GM18861 (cell line): ENCODE measurements around the gene CDC42EP1.
"Not testable (repeated sequence)": the region's sequence is repeated elsewhere in the genome, so short reads cannot be mapped to it uniquely, and the experiment has no call there.

ENCODE experiments used
- ATAC-seq: cut with Tn5 transposase; IDR thresholded peaks from one replicate; pipeline ENCODE4 v1.9.1; 2021; ENCODE audit not compliant: unreplicated experiment

The CDC42EP1 gene, protein sequence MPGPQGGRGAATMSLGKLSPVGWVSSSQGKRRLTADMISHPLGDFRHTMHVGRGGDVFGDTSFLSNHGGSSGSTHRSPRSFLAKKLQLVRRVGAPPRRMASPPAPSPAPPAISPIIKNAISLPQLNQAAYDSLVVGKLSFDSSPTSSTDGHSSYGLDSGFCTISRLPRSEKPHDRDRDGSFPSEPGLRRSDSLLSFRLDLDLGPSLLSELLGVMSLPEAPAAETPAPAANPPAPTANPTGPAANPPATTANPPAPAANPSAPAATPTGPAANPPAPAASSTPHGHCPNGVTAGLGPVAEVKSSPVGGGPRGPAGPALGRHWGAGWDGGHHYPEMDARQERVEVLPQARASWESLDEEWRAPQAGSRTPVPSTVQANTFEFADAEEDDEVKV

DNA sequence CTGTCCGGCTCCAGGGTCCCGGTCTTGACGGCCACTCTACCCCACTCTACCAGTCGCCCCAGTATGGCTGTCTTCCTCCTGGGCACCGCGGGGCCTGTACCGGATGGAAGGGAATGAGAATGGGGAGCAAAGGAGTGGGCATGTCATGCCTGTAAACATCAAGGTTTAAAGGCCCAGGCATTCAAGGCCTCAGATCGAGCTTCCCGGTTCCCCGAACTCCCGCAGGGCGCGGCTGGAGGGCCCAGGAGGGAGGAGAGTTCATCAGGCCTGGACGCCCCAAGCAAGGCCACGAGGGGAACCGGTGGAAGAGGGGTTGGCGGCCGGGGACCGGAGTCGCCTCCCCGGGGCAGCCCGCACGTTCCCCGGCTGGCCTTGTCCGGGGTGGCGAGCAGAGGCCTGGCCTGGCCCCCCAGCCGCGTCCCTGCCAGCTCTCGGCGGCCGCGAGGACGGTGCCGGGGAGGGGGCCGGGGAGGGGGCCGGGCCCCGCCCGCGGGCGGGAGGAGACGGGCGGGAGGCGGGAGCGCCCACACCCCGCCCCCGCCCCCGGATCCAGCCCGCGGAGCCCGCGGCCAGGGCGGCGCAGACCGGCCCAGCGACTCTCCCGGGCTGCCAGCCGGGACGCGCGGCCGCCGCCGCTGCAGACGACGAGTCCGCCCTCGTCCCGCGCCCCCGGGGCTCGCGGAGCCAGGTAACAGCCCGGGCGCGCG, at the start of gene CDC42EP1:
TSS of gene CDC42EP1 (plus strand) at position 580 of the 707 bp plus-strand sequence. CDS start 5,870 bp downstream, outside the sequence.
- ATAC-seq: no peak

DNA sequence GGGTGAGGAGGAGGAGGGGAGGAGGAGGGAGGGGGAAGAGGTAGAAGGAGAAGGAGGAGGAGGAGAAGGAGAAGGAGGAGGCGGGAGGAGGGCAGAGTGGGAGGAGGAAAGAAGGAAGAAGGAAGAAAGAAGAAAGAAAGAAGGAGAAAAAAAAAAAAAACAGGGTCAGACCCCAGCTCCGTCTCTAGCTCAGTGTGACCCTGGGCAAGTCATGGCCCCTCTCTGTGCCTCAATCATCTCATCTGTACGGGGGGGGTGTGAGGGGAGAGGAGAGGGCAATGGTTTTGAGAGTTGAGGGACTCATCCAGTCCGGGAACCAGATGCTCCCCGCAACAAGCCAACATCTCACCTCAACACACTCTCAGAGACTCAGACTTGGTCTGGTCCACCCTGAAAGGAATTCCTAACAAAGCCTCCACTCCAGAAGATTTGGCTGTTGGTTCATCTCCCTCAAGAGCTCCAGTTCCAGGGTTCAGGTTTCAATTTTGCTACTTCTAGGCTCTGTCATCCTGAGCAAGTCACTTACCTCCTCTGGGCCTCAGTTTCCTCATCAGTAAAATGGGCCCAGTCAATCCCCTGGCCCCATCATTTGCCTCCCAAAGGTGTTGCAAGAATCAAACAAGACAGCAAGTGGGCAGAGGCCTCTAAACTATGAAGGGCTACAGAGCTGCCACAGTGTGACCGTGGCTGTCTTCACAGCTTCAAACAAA, 48.7 kb upstream of the CDC42EP1 start:
- no peak for ATAC-seq

DNA sequence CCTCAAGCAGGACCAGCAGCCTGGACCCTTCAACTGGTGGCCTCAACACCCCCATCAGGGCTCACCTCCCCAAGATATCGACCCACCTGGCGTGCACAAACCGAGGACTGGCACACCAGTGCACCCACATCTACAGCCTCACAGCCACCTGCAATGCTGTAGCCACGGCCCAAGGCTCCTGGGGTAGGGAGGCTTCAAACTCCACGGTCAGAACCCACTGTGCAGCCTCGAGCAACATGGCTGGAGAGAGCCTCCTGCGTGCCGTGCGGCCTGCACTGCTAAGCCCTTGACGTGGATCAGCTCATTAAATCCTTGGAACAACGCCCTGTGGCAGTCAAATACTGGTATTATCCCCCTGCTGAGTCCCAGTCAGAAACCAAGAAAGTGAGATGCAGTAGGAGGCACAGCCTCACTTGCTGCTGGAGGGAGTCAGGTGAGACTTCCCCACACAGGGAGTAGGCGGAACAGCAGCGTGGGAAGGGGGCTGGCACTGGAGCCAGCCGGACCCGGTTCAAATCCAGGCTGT, 45.7 kb upstream of the CDC42EP1 start:
- no peak for ATAC-seq

DNA sequence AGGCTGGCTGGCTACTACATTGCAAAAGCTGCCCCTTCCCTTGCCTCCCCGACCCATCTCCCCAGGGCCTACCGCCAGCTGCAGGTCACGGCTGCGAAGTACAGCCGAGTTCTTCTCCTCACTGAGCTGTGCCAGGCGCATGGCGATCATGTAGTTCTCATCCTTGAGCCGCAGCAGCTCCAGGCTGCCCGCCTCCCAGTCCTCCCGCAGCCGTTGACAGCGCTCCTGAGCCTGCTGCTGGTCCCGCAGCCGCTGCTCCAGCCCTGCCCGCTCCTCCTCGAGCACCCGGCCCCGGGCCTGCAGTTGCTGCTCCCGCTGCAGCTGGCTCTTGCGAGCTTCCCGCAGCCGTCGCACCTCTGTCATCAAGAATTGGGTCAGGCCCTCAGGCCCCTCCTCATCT, 44.4 kb upstream of the CDC42EP1 start:
- ATAC-seq: no peak

DNA sequence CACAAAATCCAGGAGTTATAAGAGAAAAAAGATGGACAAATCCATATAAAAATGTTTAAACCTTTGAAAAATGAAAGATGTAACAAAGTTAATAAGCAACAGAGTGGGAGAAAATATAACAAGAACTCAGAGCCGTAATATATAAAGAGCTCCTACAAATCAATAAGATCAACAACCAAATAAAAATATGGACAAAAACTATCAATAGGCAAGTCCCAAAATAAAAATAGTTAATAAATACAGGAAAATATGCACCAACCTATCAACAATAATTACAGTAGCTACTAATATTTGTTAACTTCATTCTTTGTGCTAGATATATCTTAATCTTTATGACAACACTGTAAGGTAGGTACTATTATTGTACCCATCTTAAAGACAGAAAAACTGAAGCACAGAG, 43.8 kb upstream of the CDC42EP1 start:
- ATAC-seq: no peak

DNA sequence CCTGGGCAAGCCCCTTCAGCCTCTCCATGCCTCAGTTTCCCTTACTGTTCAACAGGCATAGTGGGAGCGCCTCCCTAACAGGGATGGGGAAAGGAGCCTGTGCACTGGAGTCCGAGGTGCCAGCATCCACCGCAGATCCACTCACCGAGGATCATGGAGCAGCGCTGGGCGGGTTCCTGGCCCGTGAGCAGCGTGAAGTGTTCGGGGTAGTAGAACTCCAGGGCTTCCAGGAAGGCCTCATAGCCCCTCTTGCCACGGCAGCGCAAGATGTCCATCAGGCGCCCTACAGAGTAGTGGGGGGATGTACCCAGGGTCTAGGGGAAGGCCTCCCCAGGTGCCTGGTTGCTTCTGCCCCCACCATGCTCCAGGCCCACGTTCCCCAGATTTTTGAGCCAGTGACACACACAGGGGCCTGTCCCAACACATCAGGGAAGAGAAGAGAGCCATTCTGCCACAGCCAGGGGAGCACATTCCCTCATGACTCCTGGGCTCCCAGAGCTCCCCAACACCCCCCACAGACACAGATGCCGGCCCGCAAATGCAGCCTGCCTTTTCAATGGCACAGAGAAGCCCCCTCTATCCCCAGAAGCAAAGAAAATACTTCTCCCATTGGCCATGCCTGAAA, 42.3 kb upstream of the CDC42EP1 start:
- ATAC-seq: no peak

DNA sequence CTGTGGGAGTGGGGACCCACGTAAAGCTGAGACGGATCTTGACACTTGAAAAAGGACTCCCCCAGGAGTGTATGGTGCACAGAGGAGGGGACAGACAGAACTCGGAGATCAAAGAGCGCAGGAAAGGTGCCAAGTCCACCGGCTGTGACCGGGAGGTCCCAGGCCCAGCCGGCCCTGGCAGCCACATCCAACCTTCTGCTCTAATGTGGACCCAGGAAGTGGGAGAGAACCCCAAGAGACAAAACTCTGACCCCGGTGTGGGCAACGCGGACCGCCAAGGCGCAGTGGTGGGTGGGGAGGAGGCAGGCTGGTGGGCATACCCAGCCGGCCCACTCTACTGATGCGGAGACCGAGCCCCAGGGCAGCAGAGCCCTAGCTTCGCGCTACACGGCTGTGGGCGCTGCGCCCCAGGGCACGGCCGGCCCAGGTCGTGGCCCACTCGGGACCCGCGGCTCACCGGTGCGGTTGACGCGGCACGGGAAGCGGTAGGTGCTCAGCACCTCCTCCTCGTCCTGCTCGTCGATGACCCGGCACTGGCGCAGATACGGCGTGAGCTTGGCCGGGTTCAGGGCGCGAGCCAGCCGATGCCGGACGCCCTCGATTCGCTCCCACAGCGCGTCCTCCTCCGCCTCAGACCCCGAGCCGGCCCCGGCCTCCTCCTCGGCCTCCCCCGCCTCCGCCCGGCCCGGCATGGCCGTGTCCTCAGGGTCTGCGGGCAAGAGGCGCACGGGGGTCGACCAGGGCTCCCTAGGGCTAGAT, 41.6 kb upstream of the CDC42EP1 start:
- ATAC-seq: no peak

DNA sequence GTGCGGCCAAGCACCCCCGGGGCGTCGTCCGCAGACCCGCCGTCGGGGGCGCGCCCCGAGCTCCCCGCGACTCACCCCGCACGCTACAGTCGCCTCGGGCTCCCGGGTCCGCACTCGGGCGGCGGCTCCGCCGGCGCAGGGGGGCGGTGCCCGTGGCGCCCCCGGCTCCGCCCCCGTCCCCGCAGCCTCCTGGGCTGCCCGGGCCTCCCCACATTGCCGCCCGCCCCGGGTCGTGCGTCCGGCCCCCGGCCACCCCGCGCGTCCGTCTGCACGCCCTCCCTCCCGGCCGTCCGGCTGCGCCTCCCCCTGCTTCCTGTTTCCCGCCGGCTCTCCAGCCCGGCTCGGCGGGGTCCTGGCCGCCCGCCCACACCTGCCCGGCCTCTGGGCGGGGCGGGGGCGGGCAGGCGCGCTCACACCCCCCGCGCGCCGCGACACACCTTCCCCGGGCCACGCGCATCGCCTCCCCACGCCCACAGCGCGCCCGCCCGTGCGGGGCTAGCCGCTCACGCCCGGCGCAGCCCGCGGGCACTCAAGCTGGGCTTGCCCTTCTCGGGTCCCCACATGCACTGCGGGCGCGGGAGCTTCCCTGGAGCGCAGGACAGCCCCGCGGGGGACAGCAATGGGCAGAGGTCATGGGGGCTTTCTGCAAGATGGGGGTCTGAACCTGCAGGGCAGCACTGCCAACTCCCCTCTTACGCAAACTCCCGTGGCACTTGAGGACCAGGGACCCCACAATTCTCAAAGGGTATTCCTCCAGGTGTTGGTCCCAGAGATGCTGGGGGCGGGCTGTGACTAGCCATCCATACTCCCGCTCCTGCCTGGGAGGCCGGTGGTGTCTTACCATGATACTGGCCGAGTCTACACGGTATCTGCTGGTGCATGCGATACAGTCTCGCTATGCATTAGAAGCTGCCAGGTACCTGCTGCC, 40.7 kb upstream of the CDC42EP1 start, which contains the start of gene CARD10:
TSS of gene CARD10 (minus strand) at position 148 of the 928 bp plus-strand sequence. CDS start 215 bp downstream, outside the sequence.
- ATAC-seq: no peak

DNA sequence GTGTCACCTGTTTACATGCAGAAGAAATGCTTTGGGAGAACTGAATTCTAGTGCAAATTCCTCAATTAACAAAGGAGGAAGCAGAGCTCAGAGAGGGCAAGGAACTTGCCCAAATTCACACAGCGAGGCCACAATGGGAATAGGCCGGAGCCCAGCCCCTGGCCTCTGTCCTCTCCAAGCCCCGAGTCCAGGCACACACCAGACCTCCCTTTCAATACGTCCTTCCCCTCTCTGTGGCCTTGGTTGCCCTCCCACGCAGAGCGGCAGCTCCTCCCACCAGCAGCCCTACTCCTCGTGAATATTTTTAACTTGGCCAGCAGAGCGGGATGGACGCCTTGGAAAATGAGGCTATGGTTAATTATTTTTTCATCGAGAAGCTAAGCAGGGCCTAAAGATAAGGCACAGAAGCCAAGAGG, 39.5 kb upstream of the CDC42EP1 start:
- no peak for ATAC-seq

DNA sequence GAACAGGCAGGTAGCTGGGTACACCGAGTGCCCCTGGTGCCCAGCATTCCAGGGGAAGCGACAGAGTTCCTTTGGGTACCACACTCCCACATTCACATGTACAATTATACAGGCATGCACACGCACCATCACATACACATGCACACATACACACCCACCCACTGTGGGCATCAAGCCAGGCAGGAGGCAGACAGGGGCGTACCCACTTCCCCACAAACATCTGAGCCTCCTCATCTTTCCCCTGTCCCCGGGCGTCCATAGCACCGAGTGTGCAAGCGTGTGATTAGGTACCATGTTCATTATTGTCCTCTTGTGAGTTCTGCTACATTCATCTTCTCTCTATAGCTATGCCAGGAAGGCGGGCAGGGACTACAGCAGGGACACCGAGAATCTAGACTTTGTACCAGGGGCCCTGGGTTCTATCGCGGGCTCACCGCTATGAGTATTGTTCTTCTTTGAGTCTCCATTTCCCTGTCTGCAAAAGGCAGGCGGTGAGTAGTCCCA, 39.0 kb upstream of the CDC42EP1 start:
- no peak for ATAC-seq

DNA sequence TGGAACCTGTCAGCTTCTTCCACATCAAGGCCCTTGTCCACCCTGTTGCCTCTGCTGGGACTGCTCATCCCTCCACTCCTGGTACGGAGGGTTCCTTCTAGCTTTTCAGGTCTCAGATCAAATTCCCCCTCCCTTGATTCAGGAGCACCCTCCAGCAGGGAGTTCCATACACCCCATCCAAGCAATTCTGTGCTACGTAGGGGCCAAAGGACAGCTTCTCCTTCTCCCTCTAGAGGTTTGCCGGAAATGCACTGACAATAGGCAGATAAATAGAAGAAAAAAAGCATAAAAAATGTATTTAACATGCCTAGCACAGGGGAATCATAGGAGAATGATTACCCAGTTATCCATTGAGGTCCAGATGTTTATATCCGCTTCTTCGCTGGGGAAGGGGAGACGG, 37.8 kb upstream of the CDC42EP1 start:
- no peak for ATAC-seq

DNA sequence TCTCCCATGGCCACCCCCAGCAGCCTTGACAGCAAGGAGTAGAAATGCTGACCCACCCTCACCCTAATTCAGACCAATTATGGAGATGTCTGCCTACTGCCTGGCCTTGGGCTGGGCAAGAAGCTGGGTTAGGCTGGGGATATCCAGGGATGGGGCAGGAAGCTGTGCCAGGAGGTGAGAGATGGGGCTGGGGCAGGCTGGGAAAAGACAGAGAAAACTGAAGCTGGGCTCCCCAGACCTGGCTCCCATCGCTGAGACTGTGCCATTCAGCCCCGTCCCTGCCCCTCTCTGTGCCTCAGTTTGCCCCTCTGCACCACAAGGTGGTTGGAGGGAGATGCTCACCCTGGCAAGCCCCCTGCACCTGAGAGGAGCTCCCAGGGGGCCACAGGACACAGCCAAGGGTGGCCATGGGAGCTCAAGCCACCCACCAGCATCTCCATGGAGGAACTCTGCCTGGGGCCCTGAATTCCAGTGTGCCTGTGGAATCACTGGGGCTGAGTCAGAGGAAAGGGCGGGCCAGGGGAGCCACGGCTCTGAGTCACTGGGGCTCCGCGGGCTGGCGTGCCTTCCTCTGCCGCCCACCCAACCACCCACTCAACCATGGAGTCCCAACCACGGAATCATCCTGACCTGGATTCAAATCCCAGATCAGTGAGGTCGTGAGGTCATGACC, 35.1 kb upstream of the CDC42EP1 start:
- ATAC-seq: no peak

DNA sequence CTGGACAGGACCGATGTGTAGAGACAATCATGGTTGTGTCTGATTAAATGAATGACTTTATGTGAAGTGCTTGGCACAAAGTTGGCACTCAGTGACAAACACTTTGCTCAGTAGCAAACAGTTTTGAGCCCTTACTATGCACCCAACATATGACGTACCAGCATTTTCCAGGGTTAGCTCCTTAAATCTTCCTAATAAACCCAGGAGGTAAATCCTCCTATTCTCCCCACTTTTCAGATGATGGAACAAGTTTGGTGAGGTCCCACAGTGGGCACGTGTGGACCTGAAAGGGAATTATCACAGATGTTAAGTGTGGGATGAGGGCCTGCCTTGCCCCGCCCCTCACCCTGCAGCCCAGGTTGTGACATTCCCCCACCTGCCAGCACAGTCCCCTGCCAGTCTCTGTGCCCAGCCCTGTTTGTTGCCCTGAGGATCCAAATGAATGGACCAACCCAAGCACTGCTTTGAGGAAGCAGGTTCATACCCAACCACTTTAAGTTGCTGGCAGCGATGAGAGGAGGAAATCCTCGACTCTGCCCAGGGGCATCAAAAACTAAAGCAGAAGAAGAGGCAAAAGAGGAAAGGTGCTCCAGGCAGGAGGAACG, 34.4 kb upstream of the CDC42EP1 start:
- ATAC-seq: no peak

DNA sequence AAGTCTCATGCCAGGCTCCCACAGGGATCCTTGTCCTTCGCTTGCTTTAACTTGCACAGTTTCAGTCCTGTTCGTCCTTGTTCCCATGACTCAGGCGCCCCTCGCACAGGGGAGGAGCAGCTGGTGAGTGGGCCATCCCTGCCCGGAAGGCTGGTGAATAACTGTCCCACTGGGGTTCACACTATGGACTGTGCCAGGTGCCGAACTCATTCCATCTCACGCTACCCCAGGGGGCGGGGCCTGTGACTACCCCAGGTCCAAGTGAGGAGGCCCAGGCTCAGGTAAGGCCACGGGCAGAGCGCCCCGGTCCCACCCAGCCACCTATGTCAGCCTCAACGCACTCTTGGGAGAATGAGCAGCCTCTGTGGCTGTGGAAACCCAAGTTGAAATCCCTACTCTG, 33.9 kb upstream of the CDC42EP1 start:
- no peak for ATAC-seq

DNA sequence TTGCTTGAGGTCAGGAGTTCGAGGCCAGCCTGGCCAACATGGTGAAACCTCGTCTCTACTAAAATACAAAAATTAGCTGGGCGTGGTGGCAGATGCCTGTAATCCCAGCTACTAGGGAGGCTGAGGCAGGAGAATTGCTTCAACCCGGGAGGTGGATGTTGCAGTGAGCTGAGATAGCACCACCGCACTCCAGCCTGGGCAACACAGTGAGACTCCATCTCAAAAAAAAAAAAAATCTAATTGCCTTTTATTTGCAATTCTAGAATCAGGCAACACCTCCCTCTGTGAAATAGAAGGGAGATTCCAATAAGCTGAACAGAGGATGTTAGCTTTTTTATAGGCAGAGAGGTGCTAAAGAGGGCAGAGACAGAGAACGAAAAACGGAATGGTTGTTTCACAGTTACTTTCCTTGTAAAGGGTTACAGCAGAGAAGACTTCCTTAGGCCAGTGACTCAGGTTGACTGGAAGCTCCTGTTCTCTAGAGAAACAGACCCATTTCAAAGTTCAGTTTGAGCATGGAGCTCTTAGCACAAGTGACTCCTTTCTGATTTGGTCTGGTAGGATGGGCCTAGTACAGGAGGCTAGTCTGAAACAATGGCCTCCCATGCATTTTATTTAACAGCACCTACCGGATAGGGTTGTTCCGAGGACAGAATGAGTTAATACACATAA, 33.1 kb upstream of the CDC42EP1 start:
- ATAC-seq: not testable (repeated sequence)

DNA sequence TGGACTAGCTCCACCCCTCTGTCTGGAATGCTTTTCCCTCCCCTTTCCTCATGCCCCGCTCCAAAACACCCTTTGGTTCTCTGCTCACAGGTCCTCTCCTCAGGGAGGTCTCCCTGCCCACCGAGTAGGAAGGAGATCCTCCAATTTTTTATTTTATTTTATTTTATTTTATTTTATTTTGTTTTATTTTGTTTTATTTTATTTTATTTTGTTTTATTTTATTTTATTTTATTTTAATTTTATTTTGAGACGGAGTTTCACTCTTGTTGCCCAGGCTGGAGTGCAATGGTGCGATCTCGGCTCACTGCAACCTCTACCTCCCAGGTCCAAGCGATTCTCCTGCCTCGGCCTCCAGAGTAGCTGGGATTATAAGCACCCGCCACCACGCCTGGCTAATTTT, 32.3 kb upstream of the CDC42EP1 start:
- ATAC-seq: not testable (repeated sequence)

DNA sequence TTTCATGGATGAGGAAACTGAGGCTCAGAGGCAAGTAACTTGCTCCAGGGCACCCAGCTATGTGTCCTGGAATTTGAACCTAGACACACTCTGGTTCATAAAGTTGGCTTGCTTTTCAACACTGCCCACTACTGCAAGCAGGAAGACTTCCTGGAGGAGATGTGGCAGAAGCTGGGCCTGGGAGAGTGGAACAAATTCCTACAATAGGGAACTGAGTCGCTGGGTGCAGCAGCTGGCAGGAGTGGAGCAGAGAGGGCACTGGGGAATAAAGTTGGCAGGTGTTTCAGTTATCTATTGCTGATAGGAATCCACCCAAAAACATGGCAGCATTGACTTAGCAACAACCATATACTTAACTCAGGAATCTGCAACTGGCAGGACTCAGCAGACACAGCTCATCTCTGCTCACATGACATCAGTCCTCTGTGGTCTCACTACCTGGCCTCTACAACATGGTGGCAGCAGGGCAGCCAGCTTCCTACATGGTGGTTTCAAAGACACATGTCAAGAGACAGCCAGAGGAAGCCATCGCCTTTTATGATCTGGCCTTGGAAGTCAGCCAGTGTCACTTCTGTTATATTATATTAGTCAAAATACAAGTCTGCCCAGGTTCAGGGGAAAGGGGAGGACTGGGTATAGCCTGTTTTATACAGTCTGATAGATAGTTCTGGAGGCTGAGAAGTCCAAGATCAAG, 30.5 kb upstream of the CDC42EP1 start:
- ATAC-seq: no peak
